HG02588 (cell line): ENCODE results near the gene IL17RA.

Experiments
- ATAC-seq: cut with Tn5 transposase; IDR thresholded peaks from one replicate; pipeline ENCODE4 v1.9.1; 2021; ENCODE audit warnings: mild to moderate bottlenecking, moderate library complexity; ENCODE audit not compliant: unreplicated experiment

The IL17RA gene

GRCh38 chr22:17149076-17149815, 64.4 kb downstream of the IL17RA start:
- ATAC-seq: no peak

GRCh38 chr22:17152340-17152739, 67.5 kb downstream of the IL17RA start:
- no peak for ATAC-seq

- no peak for ATAC-seq
Observed at GRCh38 chr22:17152971-17153370, 68.2 kb downstream of the IL17RA start.

DNA sequence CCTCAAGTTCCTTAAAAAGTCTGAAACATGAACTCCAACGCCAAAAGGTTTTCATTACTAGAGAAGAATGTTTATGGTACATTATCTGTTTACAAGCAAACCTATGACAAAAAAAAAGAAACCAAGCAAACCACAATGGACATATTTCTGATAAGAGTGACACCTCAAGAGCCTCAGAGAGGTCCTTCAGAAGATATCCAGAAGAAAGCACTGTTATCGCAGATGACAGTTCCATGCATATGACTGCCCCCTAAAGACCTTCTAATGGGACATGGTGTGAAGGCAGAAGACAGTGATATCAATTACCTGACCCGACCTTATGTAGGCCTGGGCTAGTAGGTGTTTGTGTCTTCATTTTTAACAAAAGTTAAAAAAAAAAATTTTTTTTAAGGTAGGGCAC, 71.1 kb downstream of the IL17RA start:
- ATAC-seq: no peak

- ATAC-seq: no peak
Observed at GRCh38 chr22:17157714-17158113, 72.9 kb downstream of the IL17RA start.

DNA sequence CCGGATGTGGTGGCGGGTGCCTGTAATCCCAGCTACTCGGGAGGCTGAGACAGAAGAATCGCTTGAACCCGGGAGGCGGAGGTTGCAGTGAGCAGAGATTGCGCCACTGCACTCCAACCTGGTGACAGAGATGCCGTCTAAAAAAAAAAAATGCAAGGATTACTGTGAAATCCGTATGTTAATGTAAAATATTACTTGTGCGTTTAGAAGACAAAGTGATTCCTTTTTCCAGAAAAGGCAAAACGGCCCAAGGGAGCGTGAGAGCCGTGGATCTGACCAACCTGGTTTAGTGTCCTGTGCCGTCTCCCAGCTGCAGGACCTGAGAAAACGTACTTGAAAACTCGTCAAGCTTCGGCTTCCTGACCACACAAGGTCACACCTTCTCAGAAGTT, 73.4 kb downstream of the IL17RA start:
- no peak for ATAC-seq

- ATAC-seq: peak; percentile 75
Observed at GRCh38 chr22:17158568-17159503, 74.0 kb downstream of the IL17RA start, which contains the start of gene HDHD5. HDHD5 (minus strand) TSS chr22:17159277; CDS start chr22:17159251, 26 bp downstream.

DNA sequence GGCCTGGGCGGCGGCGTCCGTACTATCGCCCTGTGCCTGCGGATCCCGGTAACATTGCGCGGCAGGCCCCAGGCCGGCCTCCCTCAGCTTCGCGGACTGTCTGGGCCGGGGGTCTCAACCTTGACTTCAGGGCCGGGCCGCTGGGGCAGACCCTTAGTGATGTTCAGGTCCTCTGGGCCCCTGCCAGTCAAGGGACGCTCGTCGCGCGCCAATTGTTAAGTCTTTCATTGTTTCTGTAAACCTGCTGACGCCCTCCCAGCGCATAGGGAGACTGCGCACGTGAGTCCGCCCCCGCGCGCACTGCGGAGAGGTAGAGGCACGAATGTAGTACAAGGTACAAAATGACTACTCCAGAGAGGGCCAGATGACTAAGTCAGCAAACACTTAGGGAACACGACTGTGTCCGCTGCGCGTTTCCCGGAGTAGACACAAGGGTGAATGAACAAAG, 74.7 kb downstream of the IL17RA start:
- ATAC-seq: peak; percentile 9

DNA sequence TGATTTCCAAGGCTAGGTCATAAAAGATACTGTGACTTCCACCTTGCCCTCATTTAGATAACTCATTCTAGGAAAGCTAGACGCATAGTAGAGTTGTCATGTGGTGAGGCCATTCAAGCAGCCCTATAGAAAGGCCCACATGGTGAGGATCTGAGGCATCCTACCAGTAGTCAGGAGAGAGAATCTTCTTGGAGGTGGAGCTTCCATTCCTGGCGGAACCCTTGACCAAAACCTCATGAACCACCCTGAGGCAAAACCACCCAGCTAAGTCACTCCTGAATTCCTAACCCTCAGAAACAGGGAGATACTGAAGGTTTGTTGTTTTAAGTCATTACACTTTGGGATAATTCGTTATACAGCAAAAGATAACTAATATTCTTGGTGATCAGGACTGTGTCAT, 77.2 kb downstream of the IL17RA start:
- ATAC-seq: no peak

GRCh38 chr22:17162731-17163130, 77.9 kb downstream of the IL17RA start:
- no peak for ATAC-seq

DNA sequence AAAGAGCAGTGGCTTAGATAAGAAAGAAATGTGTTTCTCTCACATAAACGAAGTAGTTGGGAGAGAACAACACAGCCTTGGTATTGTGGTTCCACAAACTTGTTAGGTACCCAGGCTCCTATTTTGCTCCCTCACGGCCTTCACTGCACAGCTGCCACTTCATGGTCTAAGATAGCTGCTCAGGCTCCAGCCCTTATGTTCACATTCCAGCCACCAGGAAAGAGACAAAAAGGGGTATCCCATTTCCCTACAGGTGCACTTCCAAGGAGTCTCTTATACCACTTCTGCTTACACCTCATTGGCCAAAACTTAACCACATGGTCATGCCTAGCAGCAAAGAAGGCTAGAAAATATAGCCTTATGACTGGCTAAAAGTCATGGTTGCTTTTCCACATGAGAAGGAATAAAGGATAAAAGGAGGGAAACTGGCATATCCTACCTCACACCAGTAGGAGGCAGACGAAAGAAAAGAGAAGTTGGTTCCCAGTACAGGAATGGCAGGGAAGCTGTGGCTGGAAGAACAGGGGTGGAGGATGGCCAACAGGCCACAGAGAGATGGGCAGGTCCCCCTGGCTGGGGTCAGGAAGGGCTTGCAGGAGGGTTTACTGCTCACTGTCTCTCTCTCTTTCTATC, 79.7 kb downstream of the IL17RA start:
- no peak for ATAC-seq
